Fibroblast of lung (primary cell): Measurements from ENCODE around the gene ZNF423.

Experiments used
- EZH2 ChIP-seq: IDR thresholded peaks from 2 replicates; pipeline ENCODE4 v1.5.1; 2012; ENCODE audit warnings: low read length, control low read depth, mild to moderate bottlenecking; ENCODE audit errors: missing control alignments
- TF ChIP-seq, protein P1 (sequence below), 2 donors: IDR thresholded peaks in 1 of 2; conservative IDR thresholded peaks in 1 of 2; 1 replicate in 1 of 2; 2 replicates in 1 of 2; pipeline ENCODE4 v1.5.1; 2011 to 2012; ENCODE audit warnings: low read length in 2 of 2, control low read depth in 1 of 2, inconsistent platforms in 1 of 2, low read depth in 1 of 2, mild to moderate bottlenecking in 1 of 2

DNA sequence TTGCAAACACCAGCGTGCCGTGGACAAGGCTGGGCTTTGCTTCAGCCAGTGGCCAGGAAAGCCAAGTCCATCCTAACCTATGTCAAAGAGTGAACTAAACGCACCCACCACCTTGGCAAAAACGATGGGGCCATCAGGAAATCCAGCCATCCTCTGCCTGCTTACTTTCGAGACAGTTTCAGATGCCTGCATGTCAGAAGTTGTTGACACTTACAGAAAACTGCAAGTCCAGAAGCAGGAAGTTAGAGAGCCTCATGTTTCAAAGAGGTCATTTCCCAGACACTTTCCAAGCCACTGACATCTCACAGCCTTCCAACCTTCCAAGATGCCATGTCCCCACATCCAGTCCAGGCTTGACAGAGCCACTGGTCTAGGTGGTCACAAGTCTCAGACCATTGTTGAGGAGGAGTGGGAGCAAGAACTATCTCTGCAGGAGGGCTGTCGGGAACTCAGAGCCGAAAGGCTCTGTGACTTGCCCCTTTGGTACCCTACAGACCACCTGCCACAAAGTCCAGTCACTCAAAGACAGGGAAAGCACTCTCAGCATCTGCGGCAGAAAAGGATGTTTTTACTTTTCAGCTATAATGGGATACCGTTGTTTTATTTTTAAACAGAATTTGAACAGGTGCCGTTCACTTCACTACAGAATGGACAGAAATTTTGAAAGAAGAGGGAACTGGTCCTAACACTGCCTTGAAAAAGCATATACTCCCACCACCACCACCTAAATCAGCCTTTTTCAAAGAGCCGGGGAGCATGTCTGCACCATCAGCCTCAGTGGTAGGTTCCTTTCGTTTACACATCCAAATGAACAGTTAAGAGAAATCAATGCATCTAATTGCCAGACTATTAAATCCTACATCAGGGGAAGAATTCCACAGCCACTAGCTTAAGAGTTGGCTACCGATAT lies 5.1 kb downstream of the ZNF423 start:
- TF ChIP-seq, protein P1, sequence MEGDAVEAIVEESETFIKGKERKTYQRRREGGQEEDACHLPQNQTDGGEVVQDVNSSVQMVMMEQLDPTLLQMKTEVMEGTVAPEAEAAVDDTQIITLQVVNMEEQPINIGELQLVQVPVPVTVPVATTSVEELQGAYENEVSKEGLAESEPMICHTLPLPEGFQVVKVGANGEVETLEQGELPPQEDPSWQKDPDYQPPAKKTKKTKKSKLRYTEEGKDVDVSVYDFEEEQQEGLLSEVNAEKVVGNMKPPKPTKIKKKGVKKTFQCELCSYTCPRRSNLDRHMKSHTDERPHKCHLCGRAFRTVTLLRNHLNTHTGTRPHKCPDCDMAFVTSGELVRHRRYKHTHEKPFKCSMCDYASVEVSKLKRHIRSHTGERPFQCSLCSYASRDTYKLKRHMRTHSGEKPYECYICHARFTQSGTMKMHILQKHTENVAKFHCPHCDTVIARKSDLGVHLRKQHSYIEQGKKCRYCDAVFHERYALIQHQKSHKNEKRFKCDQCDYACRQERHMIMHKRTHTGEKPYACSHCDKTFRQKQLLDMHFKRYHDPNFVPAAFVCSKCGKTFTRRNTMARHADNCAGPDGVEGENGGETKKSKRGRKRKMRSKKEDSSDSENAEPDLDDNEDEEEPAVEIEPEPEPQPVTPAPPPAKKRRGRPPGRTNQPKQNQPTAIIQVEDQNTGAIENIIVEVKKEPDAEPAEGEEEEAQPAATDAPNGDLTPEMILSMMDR (conservative IDR thresholded peaks at IDR 0.05 in 1 of 2, IDR thresholded peaks at IDR 0.05 in 1 of 2; ENCODE audit: low read depth in 1 of 2, low read length in 2 of 2), result no peak
- no peak for TF ChIP-seq EZH2
